Activated B cell treated with CpG ODN at 0.5 μM for 24 hours (primary cell): ENCODE results near the gene LRRC28. TPM values are rescaled to one million over a fixed set of nuclear protein-coding genes. Genes with fewer than 3 reads are reported as not detected.

Experiments
- ATAC-seq: fragments of 200-7000 bp; cut with Tn5 transposase; one replicate; pipeline ENCODE4 v1.10.0; 2021; ENCODE audit warnings: low read depth, mild to moderate bottlenecking, moderate library complexity
- CTCF ChIA-PET: fragments of 350-600 bp; sonication (Branson Sonifier 250); formaldehyde crosslinking; loops from one replicate; lab custom pipeline; 2021; ENCODE audit warnings: antibody characterized with exemption; lab: Charles Lee
- POLR2A ChIA-PET: fragments of 350-600 bp; sonication (Branson Sonifier 250); formaldehyde crosslinking; loops from one replicate; lab custom pipeline; 2021; ENCODE audit warnings: antibody characterized with exemption; lab: Charles Lee
- DNase-seq: peaks from one replicate; pipeline ENCODE4 v3.0.0; 2022
- H3K27ac Mint-ChIP-seq: one replicate; pipeline ENCODE4 v1.8.0; 2020; ENCODE audit warnings: mixed read lengths
- H3K27me3 Mint-ChIP-seq: one replicate; pipeline ENCODE4 v1.8.0; 2021; ENCODE audit warnings: mixed read lengths
- H3K36me3 Mint-ChIP-seq: one replicate; pipeline ENCODE4 v1.8.0; 2021; ENCODE audit warnings: low read depth, mixed read lengths
- H3K4me1 Mint-ChIP-seq: one replicate; pipeline ENCODE4 v1.8.0; 2021; ENCODE audit warnings: mixed read lengths
- H3K4me3 Mint-ChIP-seq: one replicate; pipeline ENCODE4 v1.8.0; 2020; ENCODE audit warnings: mild to moderate bottlenecking, mixed read lengths
- H3K9me3 Mint-ChIP-seq: one replicate; pipeline ENCODE4 v1.8.0; 2020; ENCODE audit warnings: mixed read lengths
- intact Hi-C: fragments of 100-400 bp; cut with micrococcal nuclease; formaldehyde crosslinking; loops from one replicate; pipeline ENCODE4 v1.15.1; 2024
- total RNA-seq: library from RNA; stranded (reverse); gene quantifications from 2 replicates; pipeline ENCODE4 v1.2.3, GENCODE V29; 2022
- TF ChIP-seq, protein P1 (sequence below): fragments of 200-600 bp; IDR thresholded peaks from one replicate; pipeline ENCODE4 v1.8.0; 2022; ENCODE audit warnings: antibody characterized with exemption, mild to moderate bottlenecking

The LRRC28 gene
- total RNA-seq, 1 donor from 2014 or later, result 21.2 TPM

DNA sequence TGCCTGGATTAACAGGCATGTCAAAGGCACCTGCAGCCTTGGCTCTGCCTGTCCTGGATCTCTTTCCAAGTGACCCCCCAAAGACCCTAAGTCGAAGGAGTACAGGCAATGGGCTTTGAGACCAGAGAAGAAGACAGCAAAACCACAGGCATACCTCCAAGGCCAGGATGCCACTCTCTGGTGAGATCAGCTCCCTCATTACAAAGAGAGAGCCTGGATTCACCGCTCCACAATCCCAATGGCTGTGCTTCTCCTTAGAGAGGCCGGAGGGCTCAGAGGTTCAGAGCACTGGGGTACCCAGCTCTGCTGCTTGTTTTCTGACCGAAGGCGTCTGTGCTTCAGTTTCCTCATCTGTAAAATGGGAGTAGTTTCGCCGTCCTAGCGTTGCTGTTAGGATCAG, 160.0 kb downstream of the LRRC28 start:
- H3K4me1 Mint-ChIP-seq, result peaks cover 5% of the 10 kb centered on the region
- no peaks in the 10 kb centered on the region for H3K36me3 Mint-ChIP-seq
- intact Hi-C loops, result no loop called here
- ChIA-PET POLR2A (interaction anchor here (1.9 kb wide), 1 partner anchor 93 kb away, joined by 8 read pairs; no protein-coding TSS in a partner anchor), CTCF (interaction anchor here (1.2 to 5.5 kb wide), 3 partner anchors 93 to 293 kb away, joined by 3 to 60 read pairs (median 4); no protein-coding TSS in a partner anchor)
- no peak overlapping the region for H3K4me3 Mint-ChIP-seq
- ATAC-seq, result no peak
- DNase-seq, result no peak
- H3K27ac Mint-ChIP-seq, result no peak overlapping the region
- H3K9me3 Mint-ChIP-seq, result no peaks in the 10 kb centered on the region
- TF ChIP-seq, protein P1, sequence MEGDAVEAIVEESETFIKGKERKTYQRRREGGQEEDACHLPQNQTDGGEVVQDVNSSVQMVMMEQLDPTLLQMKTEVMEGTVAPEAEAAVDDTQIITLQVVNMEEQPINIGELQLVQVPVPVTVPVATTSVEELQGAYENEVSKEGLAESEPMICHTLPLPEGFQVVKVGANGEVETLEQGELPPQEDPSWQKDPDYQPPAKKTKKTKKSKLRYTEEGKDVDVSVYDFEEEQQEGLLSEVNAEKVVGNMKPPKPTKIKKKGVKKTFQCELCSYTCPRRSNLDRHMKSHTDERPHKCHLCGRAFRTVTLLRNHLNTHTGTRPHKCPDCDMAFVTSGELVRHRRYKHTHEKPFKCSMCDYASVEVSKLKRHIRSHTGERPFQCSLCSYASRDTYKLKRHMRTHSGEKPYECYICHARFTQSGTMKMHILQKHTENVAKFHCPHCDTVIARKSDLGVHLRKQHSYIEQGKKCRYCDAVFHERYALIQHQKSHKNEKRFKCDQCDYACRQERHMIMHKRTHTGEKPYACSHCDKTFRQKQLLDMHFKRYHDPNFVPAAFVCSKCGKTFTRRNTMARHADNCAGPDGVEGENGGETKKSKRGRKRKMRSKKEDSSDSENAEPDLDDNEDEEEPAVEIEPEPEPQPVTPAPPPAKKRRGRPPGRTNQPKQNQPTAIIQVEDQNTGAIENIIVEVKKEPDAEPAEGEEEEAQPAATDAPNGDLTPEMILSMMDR, result no peak
- H3K27me3 Mint-ChIP-seq, result no peaks in the 10 kb centered on the region

DNA sequence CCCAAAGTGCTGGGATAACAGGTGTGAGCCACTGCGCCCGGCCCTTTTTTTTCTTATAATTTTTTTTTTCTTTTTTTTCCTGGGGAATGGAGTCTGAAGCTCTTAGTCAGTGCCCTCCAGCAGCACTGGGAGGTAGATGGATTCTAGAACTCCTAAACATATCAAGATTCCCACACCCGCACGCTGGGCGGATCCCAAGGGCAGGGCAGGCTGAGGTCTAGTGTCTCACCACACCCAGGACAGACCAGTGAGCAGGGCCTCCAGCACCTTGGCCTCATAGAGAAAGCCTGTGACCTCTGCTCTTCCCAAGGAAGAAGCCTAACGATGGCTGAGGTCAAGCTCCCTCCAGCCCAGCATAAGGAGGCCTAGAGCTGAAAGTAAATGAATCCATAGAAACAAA, 160.8 kb downstream of the LRRC28 start:
- Mint-ChIP-seq H3K27ac (no peak overlapping the region), H3K4me1 (peaks cover 5% of the 10 kb centered on the region), H3K27me3 (no peaks in the 10 kb centered on the region), H3K4me3 (no peak overlapping the region), H3K36me3 (no peaks in the 10 kb centered on the region), H3K9me3 (no peaks in the 10 kb centered on the region)
- ChIA-PET POLR2A (no interaction called here), CTCF (no interaction called here)
- ATAC-seq, result no peak
- DNase-seq, result no peak
- TF ChIP-seq, protein P1, result no peak
- intact Hi-C loops, result no loop called here

DNA sequence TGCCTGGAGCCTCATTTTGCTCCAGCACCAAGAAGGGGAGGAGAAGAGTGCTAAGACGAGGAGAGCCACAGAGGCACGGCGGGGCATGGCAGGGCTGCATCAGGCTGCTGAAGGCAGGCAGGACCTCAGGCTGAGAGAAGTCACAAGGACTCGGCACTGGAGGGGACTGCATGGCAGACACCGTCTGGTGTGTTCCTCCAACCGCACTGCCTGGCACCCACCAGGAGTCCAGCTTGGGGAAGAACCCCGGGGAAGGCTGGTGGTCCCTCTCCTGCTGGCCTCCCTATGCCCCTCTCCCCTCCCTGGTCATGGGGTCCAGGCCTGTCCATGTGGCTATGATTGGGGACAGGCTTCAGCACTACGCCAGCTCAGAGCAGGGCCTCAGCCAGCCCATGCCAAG, 161.3 kb downstream of the LRRC28 start:
- H3K27ac Mint-ChIP-seq, result no peak overlapping the region
- TF ChIP-seq, protein P1, result no peak
- H3K27me3 Mint-ChIP-seq, result no peaks in the 10 kb centered on the region
- no peaks in the 10 kb centered on the region for H3K9me3 Mint-ChIP-seq
- H3K4me3 Mint-ChIP-seq, result no peak overlapping the region
- H3K4me1 Mint-ChIP-seq, result peaks cover 5% of the 10 kb centered on the region
- CTCF ChIA-PET, result no interaction called here
- POLR2A ChIA-PET, result interaction anchor here (0.7 kb wide), 1 partner anchor 136 kb away, joined by 4 read pairs; no protein-coding TSS in a partner anchor
- DNase-seq (no peak), ATAC-seq (no peak)
- intact Hi-C loops, result no loop called here
- H3K36me3 Mint-ChIP-seq, result no peaks in the 10 kb centered on the region

DNA sequence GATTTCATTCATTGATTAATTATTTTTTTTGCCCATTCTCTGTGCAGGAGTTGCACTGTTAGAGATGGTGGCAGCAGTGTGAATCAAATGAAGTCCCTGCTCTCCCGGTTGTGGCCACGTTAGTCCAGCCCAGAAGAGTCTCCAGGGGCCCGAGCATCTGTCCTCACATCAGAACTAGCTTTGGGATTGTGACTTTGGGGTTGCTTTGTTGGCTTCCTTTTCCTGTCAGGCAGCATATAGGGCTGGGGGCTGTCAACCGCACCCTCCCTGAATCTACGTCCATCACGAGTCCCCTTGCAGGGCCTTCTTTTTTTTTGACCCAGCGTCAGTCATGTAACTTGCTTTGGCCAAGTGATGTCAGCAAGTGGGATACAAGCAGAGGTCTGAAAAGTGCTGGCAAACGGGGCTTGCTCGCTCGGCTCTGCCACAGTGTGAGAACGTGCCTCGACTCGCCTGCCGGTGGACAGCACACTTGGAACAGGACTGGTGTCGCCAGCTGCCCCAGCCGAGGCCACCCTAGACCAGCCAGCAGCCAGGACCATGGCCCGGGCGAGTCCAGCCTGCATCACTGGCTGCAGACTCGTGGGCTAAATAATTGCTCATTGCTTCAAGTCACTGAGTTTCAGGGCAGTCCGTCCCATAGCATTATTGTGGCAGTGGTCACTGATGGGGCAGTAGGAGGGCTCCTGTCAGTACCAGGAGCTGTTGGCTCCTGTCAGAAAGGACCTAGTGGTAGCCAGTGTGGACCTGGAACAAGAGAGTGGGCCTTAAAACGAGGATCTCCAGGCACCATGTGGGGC, 162.9 kb downstream of the LRRC28 start:
- ChIA-PET POLR2A (no interaction called here), CTCF (no interaction called here)
- Mint-ChIP-seq H3K4me1 (peaks cover under 1% of the 10 kb centered on the region), H3K36me3 (no peaks in the 10 kb centered on the region), H3K9me3 (no peaks in the 10 kb centered on the region), H3K27ac (no peak overlapping the region), H3K27me3 (no peaks in the 10 kb centered on the region), H3K4me3 (no peak overlapping the region)
- ATAC-seq (no peak), DNase-seq (no peak)
- intact Hi-C loops, result no loop called here
- TF ChIP-seq, protein P1, result no peak

DNA sequence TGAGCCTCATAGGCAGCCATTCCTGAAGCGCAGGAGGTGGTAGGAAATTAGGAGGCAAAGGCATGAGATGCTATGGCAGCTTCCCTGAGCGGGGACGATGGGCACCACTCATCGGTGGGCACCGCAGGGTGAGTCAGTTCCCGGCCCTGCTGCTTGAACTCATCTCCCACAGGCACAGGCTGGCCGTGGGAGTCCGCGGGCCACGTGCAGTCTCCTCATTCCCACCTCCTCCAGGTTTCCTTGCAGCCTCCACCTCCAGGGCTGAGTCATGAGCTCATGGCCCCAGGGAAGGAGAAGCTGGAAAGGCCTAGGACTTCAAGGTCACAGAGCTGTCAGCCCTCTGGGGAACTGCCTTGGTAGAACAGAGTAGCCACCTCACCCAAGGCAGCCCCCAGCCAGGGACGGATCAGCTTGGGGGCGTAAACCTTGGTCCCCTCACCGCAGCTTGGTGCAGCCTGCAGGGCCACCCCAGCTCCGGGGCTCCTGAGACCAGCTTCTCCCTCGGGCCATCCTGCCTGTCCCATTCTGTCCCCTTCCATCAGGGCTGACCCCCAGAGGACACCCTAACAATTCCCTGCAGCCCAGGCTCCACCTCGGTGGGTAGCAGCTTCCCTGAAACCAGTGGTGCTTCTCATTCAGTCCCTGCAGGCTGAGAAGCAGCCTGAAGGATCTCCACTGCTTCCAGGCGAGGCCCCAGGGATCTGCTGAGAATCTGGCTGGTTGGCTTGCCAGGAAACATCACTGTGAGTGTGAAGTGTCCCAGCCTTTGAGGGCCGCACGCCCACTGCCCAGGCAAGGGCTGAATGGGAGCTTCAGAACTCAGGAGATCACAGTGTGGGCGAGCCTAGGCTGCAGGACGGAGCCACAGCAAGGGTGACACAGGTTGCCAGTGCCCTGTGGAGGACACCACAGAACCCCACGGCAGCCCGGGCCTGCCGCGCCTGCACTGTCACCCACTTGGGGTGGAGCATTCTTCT, 163.8 kb downstream of the LRRC28 start:
- H3K9me3 Mint-ChIP-seq, result no peaks in the 10 kb centered on the region
- no peak overlapping the region for H3K4me3 Mint-ChIP-seq
- no peaks in the 10 kb centered on the region for H3K27me3 Mint-ChIP-seq
- TF ChIP-seq, protein P1, result no peak
- H3K4me1 Mint-ChIP-seq, result no peaks in the 10 kb centered on the region
- POLR2A ChIA-PET, result interaction anchor here (0.5 kb wide), 1 partner anchor 215 kb away, joined by 6 read pairs; no protein-coding TSS in a partner anchor
- DNase-seq, result no peak
- ATAC-seq, result no peak
- no peaks in the 10 kb centered on the region for H3K36me3 Mint-ChIP-seq
- CTCF ChIA-PET, result no interaction called here
- H3K27ac Mint-ChIP-seq, result no peak overlapping the region
- intact Hi-C loops, result no loop called here
